ENCODE results near the gene ADGRV1.
"Not testable (repeated sequence)": the region's sequence is repeated elsewhere in the genome, so short reads cannot be mapped to it uniquely, and the experiment has no call there.

The ADGRV1 gene

DNA sequence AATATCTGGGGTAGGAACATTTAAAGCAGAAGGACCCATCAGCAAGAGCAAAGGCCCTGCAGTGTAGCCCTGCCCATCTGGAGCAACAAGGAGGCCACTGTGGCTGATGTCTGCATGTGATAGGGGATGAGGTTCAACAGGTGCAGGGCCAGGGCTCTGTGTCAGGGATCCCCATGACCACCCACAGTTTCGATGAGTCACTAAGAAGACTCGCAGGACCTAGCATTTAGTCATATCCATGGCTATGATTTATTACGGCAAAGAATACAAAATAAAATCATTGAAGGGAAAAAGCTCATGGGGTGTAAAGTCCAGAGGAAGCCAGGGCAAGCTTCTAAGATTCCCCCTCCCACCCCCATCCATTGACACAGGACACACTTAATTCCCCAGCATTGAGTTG, 188.6 kb downstream of the ADGRV1 start:
- TF ChIP-seq, protein P1, sequence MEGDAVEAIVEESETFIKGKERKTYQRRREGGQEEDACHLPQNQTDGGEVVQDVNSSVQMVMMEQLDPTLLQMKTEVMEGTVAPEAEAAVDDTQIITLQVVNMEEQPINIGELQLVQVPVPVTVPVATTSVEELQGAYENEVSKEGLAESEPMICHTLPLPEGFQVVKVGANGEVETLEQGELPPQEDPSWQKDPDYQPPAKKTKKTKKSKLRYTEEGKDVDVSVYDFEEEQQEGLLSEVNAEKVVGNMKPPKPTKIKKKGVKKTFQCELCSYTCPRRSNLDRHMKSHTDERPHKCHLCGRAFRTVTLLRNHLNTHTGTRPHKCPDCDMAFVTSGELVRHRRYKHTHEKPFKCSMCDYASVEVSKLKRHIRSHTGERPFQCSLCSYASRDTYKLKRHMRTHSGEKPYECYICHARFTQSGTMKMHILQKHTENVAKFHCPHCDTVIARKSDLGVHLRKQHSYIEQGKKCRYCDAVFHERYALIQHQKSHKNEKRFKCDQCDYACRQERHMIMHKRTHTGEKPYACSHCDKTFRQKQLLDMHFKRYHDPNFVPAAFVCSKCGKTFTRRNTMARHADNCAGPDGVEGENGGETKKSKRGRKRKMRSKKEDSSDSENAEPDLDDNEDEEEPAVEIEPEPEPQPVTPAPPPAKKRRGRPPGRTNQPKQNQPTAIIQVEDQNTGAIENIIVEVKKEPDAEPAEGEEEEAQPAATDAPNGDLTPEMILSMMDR (IDR thresholded peaks at IDR 0.05; ENCODE audit: low read length, missing control alignments): no peak
- DNase-seq (ENCODE audit: low read depth): no peak
- H3K4me3 ChIP-seq (replicated peaks; ENCODE audit: low read depth, low read length): no peak overlapping the region

DNA sequence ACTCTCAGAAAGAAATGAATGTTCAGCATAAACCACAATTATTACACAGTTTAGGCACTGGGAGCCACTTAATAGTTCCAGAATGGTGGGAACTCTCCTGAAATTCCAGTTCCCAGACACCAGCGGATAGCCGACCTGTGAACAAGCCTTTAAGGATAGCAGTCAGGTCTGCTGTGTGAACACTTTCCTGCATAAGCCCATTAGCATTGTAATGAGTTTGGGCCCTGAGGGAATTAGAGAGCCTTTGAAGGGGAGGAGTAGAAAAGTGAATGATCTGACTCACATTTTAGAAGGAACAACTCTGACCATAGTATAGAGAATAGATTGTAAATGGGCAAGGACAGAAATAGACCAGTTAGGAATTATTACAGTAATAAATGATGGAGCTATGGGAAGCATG, 189.1 kb downstream of the ADGRV1 start:
- H3K4me3 ChIP-seq (replicated peaks; ENCODE audit: low read depth, low read length): no peak overlapping the region
- TF ChIP-seq, protein P1 (IDR thresholded peaks at IDR 0.05; ENCODE audit: low read length, missing control alignments): no peak
- DNase-seq (ENCODE audit: low read depth): no peak

GRCh38 chr5:90759119-90759518, 200.5 kb downstream of the ADGRV1 start:
- no peak overlapping the region for H3K4me3 ChIP-seq (replicated peaks; ENCODE audit: low read depth, low read length)
- TF ChIP-seq, protein P1 (IDR thresholded peaks at IDR 0.05; ENCODE audit: low read length, missing control alignments): no peak
- DNase-seq (ENCODE audit: low read depth): no peak

- no peak for DNase-seq (ENCODE audit: low read depth)
- TF ChIP-seq, protein P1 (IDR thresholded peaks at IDR 0.05; ENCODE audit: low read length, missing control alignments): no peak
- H3K4me3 ChIP-seq (replicated peaks; ENCODE audit: low read depth, low read length): no peak overlapping the region
Measured at GRCh38 chr5:90767710-90768109, 209.1 kb downstream of the ADGRV1 start.

GRCh38 chr5:90770006-90770541, 211.5 kb downstream of the ADGRV1 start:
- DNase-seq (ENCODE audit: low read depth); H3K4me3 ChIP-seq (replicated peaks; ENCODE audit: low read depth, low read length): not testable (repeated sequence)

DNA sequence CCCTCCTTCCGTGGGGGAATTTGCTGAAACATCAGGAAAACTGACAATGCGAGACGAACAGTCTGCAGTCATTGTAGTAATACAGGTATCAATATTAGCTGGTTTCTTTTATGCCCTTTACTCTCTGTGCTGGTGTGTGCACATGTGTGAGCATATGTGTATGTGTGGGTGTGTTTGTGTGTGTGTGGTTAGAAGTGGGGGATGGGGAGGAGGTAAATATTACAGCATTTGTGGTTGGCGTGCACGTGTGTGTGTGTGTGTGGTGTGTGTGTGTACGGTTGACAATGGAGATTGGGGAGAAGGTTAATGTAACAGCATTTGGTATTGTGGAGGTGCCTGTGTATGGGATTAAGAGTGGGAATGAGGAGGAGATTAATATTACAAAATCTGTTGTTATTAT, 219.4 kb downstream of the ADGRV1 start:
- no peak for DNase-seq (ENCODE audit: low read depth)
- H3K4me3 ChIP-seq (replicated peaks; ENCODE audit: low read depth, low read length): no peak overlapping the region
- TF ChIP-seq, protein P1 (IDR thresholded peaks at IDR 0.05; ENCODE audit: low read length, missing control alignments): no peak

DNA sequence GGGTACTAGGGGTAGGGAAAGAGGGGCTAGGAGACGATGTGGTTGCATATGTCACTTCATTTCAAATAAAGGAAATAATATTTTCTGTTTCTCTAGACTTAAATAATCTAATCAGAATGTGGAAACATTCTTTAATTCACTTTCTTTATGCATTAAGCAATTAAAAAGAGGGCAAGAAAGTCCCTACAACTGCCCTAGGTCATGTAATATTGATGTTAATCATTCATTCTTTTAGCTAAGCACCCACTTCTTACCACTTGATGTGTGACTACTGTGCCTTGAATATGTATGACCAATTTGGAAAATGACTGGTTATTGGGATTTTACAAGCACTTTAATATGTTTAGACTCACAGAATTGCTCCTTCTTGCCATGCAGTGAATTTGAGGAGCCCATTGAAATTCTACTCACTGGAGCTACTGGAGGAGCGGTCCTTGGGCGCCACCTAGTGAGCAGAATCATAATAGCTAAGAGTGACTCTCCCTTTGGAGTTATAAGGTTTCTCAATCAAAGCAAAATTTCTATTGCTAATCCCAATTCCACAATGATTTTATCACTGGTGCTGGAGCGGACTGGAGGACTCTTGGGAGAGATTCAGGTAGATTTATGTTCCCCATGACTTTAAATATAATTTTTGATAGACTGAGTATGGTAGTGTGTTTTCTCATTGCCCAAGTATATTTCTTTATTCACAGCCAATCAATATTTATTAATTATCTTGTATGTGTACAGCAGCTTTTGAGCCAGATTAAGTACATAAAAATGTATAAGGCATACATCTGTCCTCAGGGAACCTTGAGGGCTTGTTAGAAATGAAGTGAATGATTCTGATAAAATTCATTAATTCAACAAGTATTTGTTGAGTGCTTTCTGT, 225.1 kb downstream of the ADGRV1 start:
- TF ChIP-seq, protein P1 (IDR thresholded peaks at IDR 0.05; ENCODE audit: low read length, missing control alignments): peak; percentile 88
- peak; percentile 75 for DNase-seq (ENCODE audit: low read depth)
- H3K4me3 ChIP-seq (replicated peaks; ENCODE audit: low read depth, low read length): no peak overlapping the region

Data from fibroblast of pulmonary artery (primary cell).